Measurements from ENCODE around the gene CGB7.
"Not testable (repeated sequence)": the region's sequence is repeated elsewhere in the genome, so short reads cannot be mapped to it uniquely, and the experiment has no call there.

The CGB7 gene

GRCh38 chr19:49019242-49019932, 38.2 kb downstream of the CGB7 start:
- ChIA-PET POLR2A (interaction anchor here (1.0 to 3.4 kb wide), 5 partner anchors 20 to 48 kb away, joined by 3 to 20 read pairs (median 5); partner anchors contain the start of genes GYS1 and RUVBL2), CTCF (interaction anchor here (0.6 to 3.1 kb wide), 13 partner anchors 11 to 111 kb away, joined by 3 to 26 read pairs (median 5); partner anchors contain the start of genes GYS1 and RUVBL2)
- H3K4me1 ChIP-seq (ENCODE audit: control insufficient read depth, insufficient read depth, low read length) = peaks cover 8% of the 10 kb centered on the region
- H3K27ac ChIP-seq (ENCODE audit: extremely low read depth, low read depth, low read length) = no peak overlapping the region
- no peaks in the 10 kb centered on the region for H3K9me3 ChIP-seq (ENCODE audit: control insufficient read depth, insufficient read depth, low read depth, low read length)
- H3K4me3 ChIP-seq (ENCODE audit: low read depth, low read length) = no peak overlapping the region
- peaks cover 3 to 21% of the 10 kb centered on the region in 2 experiments; a peak in 2 of 3 replicates for H3K36me3 ChIP-seq (ENCODE audit: control insufficient read depth in 2 of 2, insufficient read depth in 1 of 2, low read length in 2 of 2)
- TF ChIP-seq ZNF513 (tag by site-specific recombination; IDR thresholded peaks at IDR 0.05) (no peak), SP2 (tag by site-specific recombination; IDR thresholded peaks at IDR 0.05) (peak; percentile 44; the same call in 1 of the 2 replicates), ZNF510 (tag by site-specific recombination; IDR thresholded peaks at IDR 0.05; ENCODE audit: insufficient replicate concordance) (no peak), PATZ1 (tag by site-specific recombination; IDR thresholded peaks at IDR 0.05) (0 out of 2 replicates have a peak, but pooled peaks have one; percentile 15), ZNF596 (tag by site-specific recombination; IDR thresholded peaks at IDR 0.05) (no peak), ZNF335 (tag by site-specific recombination; conservative IDR thresholded peaks at IDR 0.05) (peak; percentile 39; the same call in 1 of the 2 replicates), KLF8 (tag by site-specific recombination; IDR thresholded peaks at IDR 0.05) (peak; percentile 19; the same call in 1 of the 2 replicates), CTCF (tag by site-specific recombination; IDR thresholded peaks at IDR 0.05) (peak; percentile 33; the same call in 1 of the 2 replicates), ZEB2 (tag by site-specific recombination; IDR thresholded peaks at IDR 0.05) (no peak), ZNF580 (tag by site-specific recombination; IDR thresholded peaks at IDR 0.05) (no peak), KLF1 (tag by site-specific recombination; IDR thresholded peaks at IDR 0.05) (peak; percentile 28; the same call in 1 of the 2 replicates), ZBTB7A (tag by site-specific recombination; IDR thresholded peaks at IDR 0.05; ENCODE audit: low read depth) (no peak), GLIS1 (tag by site-specific recombination; IDR thresholded peaks at IDR 0.05) (peak; percentile 36; the same call in 1 of the 2 replicates), ZXDB (tag by site-specific recombination; IDR thresholded peaks at IDR 0.05) (no peak), ZIC2 (tag by site-specific recombination; IDR thresholded peaks at IDR 0.05) (peak; percentile 34; the same call in 1 of the 2 replicates), SP3 (tag by site-specific recombination; IDR thresholded peaks at IDR 0.05) (peak; percentile 39; the same call in 1 of the 2 replicates)

- H3K27ac ChIP-seq (ENCODE audit: extremely low read depth, low read depth, low read length); H3K9me3 ChIP-seq (ENCODE audit: control insufficient read depth, insufficient read depth, low read depth, low read length); H3K4me1 ChIP-seq (ENCODE audit: control insufficient read depth, insufficient read depth, low read length); H3K4me3 ChIP-seq (ENCODE audit: low read depth, low read length): not testable (repeated sequence)
- ChIA-PET CTCF (interaction anchor here (0.7 to 3.1 kb wide), 17 partner anchors 10 to 230 kb away, joined by 3 to 26 read pairs (median 4); partner anchors contain the start of genes CGB2, GYS1 and RUVBL2), POLR2A (interaction anchor here (1.2 to 3.4 kb wide), 5 partner anchors 19 to 39 kb away, joined by 3 to 20 read pairs (median 5); partner anchors contain the start of genes GYS1 and RUVBL2)
- H3K36me3 ChIP-seq (ENCODE audit: control insufficient read depth in 2 of 2, insufficient read depth in 1 of 2, low read length in 2 of 2) = peaks cover 4 to 27% of the 10 kb centered on the region in 2 experiments; a peak in 2 of 3 replicates
Observed at GRCh38 chr19:49018388-49019241, 38.9 kb downstream of the CGB7 start.

Measured in HEK293 (cell line).